M059J (cell line): ENCODE results near the gene UNC13A. TPM values are rescaled to one million over a fixed set of nuclear protein-coding genes. Genes with fewer than 3 reads are reported as not detected.

Source experiments
- DNase-seq: peaks from one replicate; pipeline ENCODE4 v3.0.0-alpha.2; 2012; ENCODE audit warnings: low read depth
- total RNA-seq: library from RNA; depleted of rRNA; stranded (reverse); fragments of >200 nt; shearing (Covaris generic); gene quantifications from 2 replicates; pipeline ENCODE4 v1.2.3, GENCODE V29; 2014

Gene UNC13A
- total RNA-seq, 1 experiment from 2014 or later = 0.05 TPM

DNA sequence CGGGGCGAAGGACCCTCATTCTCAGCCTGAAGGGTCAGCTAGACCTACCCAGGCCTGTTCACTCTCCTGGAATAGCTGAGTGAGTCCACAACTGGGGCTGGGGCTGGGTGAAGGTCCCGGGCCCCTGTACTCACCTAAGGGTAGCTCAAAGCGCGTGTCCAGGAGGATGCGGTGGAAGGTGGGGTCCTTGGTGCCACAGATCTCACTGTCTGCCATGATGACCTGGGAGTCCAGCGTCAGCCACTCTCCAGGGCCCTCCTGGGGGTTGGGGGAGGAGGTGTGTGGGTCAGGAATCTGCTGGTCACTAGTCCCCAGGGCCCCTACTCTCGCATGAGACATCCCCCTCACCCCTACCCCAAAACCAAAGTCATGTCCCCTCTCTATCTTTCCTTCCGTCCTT, 18.7 kb downstream of the UNC13A start:
- DNase-seq = no peak

DNA sequence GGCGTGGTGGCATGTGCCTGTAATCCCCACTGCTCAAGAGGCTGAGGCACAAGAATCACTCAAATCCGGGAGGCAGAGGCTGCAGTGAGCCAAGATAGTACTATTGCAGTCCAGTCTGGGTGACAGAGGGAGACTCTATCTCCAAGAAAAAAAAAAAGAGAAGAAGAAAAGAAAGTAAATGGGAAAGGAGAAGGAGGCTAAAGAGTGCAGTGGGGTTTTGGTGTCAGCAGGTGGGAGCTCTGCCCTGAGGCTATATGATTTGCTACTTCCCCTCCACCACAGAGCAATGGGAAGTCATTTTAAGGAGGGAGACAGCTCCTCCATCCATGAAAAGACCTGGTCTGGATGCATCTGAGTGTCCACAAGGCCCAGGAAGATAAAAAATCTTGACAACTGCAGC, 23.1 kb downstream of the UNC13A start:
- DNase-seq = no peak

DNA sequence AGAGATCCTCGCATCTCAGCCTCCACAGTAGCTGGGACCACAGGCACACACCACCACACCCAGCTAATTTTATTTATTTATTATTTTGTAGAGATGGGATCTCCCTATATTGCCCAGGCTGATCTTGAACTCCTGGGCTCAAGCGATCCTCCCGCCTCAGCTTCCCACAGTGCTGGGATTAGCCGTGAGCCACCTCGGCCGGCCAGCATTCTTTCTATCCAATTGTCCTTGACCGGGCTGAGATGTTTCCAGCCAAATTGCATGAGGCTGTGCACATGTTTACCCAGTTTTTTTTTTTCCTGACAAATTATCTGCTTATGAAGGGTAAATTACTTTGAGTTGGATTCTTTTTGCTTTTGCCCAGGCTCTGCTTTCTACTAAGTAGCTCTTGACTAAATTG, 28.2 kb downstream of the UNC13A start:
- no peak for DNase-seq

- DNase-seq = no peak
Observed at GRCh38 chr19:17658666-17659065, 29.5 kb downstream of the UNC13A start.

DNA sequence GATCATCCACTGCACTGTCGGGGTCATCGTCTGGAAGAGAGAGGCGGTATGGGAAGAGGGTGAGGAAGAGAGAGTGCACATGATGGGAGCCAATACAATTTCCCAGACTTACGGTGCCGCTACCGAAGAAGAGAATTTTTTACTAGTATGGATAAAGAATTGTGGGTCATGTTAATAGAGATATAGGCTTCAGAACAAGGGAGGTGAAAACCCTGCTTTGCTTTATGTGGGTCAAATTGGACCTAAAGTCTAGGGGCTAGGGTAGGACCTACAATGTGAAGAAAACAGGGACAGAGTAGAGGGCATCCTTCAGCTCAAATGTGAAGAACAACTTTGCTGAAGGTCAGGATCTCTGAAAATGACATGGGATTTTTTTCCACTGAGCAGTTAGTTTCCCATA, 29.9 kb downstream of the UNC13A start:
- DNase-seq = no peak

- no peak for DNase-seq
Observed at GRCh38 chr19:17656970-17657369, 31.2 kb downstream of the UNC13A start.

DNA sequence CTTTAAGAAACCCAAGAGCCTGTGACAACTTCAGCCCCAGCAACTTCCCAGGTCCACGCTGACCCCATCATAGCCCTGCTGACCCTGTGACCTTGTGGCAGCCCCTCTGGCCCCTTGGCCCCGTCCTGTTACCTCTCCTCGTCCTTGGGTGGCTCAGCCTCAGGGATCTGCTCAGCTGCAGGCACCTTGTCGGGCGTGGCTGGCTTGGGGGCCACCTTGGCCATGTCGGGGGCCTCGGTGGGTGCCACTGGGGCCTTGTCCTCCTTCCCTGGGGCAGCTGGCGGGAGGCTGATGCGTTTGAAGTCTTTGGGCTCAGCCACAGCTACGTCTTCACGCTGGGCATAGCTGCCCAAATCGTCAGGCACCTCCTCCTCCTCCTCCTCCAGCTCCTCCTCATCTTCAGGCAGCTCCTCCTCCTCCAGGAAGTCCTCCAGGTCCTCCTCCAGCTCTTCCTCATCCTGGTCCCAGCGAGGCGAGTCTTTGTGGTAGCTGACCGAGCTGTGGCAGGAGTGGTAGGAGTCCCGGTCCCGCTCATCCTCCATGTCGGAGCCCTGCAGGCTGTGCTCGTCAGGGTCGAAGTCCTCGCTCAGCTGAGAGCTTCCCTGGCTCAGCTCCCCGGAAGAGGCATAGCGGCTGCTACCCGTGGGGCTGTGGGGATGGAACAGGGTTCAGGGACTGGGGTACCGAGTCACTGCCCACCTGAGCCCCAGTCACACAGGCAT, 32.2 kb downstream of the UNC13A start:
- no peak for DNase-seq

DNA sequence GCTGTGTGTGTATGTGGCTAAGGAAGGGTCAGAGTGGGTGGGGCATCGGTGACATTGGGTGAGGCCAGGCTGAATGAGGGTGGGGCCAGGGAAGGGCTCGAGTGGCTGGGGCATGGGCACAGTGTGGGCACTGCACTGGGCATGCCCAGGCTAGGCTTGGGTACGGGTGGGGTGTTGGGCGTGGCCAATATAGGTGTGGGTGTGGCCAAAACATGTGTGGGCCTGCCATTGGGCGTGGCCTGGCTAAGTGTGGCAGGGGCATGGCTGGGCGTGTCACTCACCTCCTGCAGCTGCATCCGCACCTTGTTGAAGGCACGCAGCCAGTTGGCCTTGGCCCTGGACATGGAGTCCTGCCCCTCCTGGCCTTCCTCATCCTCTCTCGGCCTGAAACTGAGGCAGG, 33.2 kb downstream of the UNC13A start:
- no peak for DNase-seq

DNA sequence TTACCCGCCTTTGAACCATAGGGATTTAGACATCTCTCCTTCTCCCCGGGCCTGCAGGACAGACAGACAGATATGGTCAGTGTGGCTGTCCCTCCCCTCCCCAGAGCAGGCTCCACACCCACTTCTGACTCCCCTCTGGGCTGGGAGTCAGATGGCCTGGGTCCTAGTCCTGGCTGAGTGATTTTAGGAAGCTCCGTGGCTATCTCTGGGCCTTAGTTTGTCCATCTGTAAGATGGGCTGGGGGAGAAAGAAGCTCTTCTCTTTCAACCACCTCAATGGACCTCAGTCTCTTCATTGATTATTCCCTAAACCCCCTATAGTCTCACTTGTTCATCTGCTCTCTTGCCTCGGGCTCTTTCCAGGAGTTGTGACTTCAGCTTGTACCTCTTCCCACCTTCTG, 35.5 kb downstream of the UNC13A start:
- DNase-seq = no peak

DNA sequence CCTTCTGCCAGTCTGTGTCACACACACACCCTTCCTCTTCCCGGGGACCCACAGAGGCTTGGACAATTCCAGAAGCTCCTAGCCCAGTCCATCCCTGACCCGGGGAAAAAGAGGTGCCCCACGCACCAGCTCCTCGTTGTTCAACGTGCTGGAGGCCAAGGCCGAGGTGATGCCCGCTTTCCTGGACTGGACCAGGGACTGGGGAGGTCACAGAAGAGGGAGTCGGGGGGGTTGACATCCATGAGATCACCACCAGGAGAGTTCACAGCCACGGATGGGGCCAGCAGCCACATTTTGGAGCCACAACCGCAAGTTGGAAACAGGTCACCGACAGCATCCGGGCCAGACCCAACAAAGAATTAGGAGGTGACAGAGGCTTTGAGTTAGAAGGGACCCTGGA, 39.4 kb downstream of the UNC13A start:
- no peak for DNase-seq

DNA sequence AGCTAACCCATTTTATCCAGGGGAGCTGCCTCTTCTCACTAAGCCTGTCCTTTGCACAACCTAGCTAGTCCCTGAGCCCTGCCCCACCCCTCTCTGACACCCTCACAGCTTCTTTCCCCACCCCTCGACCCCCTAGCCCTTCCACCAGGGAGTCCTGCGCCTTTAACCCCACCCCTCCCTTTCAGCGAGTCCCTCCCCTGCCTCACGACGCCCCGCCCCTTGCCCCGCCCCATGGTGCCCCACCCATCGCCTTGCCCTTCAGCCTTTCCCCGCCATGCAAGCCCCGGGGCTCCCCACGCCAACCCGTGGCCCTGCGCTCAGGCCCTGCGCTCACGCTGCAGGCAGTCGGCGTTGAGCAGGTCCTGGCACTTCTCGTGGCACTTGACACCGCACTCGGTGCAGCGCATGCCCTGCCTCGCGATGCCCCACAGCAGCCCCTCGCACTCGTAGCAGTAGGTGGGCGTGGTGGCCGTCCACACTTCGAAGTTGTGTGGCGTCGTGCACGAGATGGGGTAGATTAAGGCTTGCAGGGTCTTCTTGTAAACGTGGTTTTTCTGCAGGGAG, 40.0 kb downstream of the UNC13A start:
- DNase-seq = no peak

- no peak for DNase-seq
Observed at GRCh38 chr19:17647071-17648020, 40.8 kb downstream of the UNC13A start.

- no peak for DNase-seq
Observed at GRCh38 chr19:17646441-17646840, 41.7 kb downstream of the UNC13A start.

- no peak for DNase-seq
Observed at GRCh38 chr19:17645339-17645963, 42.7 kb downstream of the UNC13A start.

- no peak for DNase-seq
Observed at GRCh38 chr19:17642656-17643055, 45.5 kb downstream of the UNC13A start.

GRCh38 chr19:17641846-17642245, 46.3 kb downstream of the UNC13A start:
- no peak for DNase-seq

DNA sequence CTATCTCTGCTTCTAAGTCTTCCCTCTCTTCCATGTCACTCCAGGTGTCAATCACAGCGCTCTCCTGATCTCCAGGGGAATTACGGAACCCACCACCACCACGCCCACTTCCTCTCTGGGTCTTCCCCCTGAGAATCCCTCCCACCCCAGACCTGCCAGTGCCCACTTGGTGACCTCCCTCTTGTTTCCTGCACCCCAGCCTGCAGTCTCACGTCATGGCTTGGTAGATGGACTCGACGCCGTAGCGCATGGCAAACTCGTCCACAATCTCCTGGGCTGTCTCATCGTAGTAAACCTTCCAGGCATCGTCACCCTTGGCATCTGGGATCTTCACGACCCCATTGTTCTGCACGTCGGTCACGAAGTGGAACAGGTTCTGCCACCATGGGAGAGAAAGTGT, 47.0 kb downstream of the UNC13A start:
- DNase-seq = no peak

- no peak for DNase-seq
Observed at GRCh38 chr19:17633700-17634099, 54.5 kb downstream of the UNC13A start.

DNA sequence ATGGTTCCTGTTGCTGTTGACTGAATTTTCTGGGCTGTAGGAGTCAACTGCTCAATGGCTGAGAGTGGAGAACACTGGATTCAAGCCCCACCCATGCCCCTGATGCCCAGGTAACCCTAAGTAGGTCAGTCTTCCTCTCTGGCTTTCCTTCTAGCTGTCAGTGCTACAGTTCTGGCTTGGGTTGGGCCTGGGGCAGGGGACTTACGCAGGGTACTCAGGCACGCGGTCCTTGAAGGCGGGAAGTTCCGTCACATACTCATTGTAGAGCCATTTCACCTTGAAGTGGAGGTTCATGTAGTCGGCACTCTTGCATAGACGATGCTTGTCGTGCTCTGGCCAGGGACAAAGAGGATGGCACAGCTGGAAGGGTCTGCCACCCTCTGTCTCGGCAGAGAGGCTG, 55.6 kb downstream of the UNC13A start:
- DNase-seq = no peak

- no peak for DNase-seq
Observed at GRCh38 chr19:17629760-17630159, 58.4 kb downstream of the UNC13A start.

- DNase-seq = no peak
Observed at GRCh38 chr19:17627921-17628320, 60.2 kb downstream of the UNC13A start.

DNA sequence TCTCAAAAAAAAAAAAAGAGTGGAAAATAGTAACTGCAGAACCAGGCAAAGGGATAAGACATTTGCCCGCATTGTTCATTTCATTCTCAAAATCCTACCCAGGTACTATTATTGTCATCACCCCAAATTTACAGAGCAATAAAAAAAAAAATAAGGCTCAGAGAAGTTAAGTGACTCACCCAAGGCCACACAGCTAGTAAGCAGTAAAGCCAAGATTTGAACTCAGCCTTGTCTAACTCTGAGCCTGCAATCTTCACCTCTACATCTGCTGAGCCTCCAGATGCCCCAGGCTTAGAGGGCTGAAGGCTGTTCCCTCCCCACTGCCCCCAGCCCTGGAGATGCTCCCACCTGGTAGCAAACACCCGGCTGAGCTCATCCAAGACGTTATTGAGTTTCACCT, 61.0 kb downstream of the UNC13A start:
- no peak for DNase-seq
